Spinal cord (tissue), 10 donors: ENCODE data around the gene BICD1. TPM values are rescaled to one million over a fixed set of nuclear protein-coding genes. Genes with fewer than 3 reads are reported as not detected.
A peak's percentile ranks its signal among the peaks of the same experiment; 100 is the strongest.

Source experiments
- DNase-seq, 6 donors: peaks; one replicate each; pipeline versions ENCODE4 v3.0.0 to v3.0.0-alpha.2; 2013 to 2015; ENCODE audit warnings: low spot score in 6 of 6, low read depth in 4 of 6
- H3K27ac ChIP-seq: one replicate; pipeline ENCODE4 v1.5.1; 2013; ENCODE audit warnings: low read depth, low read length, control low read depth
- H3K27me3 ChIP-seq: one replicate; pipeline ENCODE4 v1.6.1; 2013; ENCODE audit warnings: low read length; ENCODE audit not compliant: control insufficient read depth, insufficient read depth
- H3K36me3 ChIP-seq: one replicate; pipeline ENCODE4 v1.6.1; 2013; ENCODE audit warnings: low read length; ENCODE audit not compliant: control insufficient read depth, insufficient read depth
- H3K4me1 ChIP-seq: one replicate; pipeline ENCODE4 v1.6.1; 2013; ENCODE audit warnings: low read length; ENCODE audit not compliant: control insufficient read depth, insufficient read depth
- H3K4me3 ChIP-seq: one replicate; pipeline ENCODE4 v1.5.1; 2013; ENCODE audit warnings: low read depth, low read length, control low read depth
- H3K9me3 ChIP-seq: one replicate; pipeline ENCODE4 v1.6.1; 2013; ENCODE audit warnings: low read length; ENCODE audit not compliant: control insufficient read depth, insufficient read depth
- WGBS: methylation state at CpG from one replicate; pipeline ENCODE4 v1.1.5; 2013; ENCODE audit warnings: missing lambda C conversion rate; ENCODE audit not compliant: insufficient coverage; 5-methylcytosine and 5-hydroxymethylcytosine counted together
- polyA plus RNA-seq, 2 donors: library from polyadenylated mRNA; unstranded; fragments of 120-200 nt; gene quantifications; one replicate each; pipeline ENCODE4 v1.2.1, GENCODE V29; 2013; ENCODE audit not compliant: insufficient read length in 2 of 2
- total RNA-seq, 2 donors: library from RNA; depleted of rRNA in 1 of 2; stranded (reverse); fragments of 120-200 nt in 1 of 2; fragments of >200 nt in 1 of 2; gene quantifications; one replicate each; pipeline versions ENCODE4 v1.2.3 to v1.2.4, GENCODE V29; 2013 to 2014
- donor health status: healthy.

The BICD1 gene
- total and polyA plus RNA-seq, 4 donors, result 19.5 to 51.0 (median 28.6) TPM

DNA sequence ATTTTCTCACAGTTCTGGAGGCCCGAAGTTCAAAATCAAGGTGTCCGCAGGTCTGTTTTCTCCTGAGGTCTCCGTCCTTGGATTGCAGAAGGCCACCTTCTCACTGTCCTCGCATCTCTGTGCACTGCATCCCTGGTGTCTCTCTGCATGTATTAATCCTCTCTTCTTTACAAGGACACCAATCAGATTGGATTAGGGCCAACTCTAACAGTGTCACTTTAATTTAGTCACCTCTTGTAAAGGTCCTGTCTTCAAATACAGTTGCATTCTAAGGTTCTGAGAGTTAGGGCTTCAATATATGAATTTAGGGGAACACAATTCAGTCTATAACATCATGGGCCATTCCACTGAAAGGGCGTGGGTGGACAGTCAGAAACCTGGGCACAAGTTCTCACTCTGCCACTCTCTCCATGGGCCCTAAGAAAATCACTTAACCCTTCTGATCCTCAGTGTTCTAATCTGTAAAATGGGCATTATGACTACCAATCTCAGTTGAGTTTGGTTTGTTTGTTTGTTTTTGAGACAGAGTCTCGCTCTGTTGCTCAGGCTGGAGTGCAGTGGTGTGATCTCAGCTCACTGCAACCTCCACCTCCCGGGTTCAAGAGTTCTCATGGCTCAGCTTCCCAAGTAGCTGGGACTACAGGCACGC, 251.1 kb downstream of the BICD1 start:
- H3K27ac ChIP-seq, result no peak overlapping the region
- H3K9me3 ChIP-seq, result no peaks in the 10 kb centered on the region
- H3K4me1 ChIP-seq, result no peaks in the 10 kb centered on the region
- no peak for DNase-seq
- no peaks in the 10 kb centered on the region for H3K27me3 ChIP-seq
- no peak overlapping the region for H3K4me3 ChIP-seq
- H3K36me3 ChIP-seq, result peaks cover 4% of the 10 kb centered on the region
- WGBS, result over 99% methylated on average over 6 of the region's 8 CpGs

- Histone ChIP-seq H3K27me3 (no peaks in the 10 kb centered on the region), H3K27ac (no peak overlapping the region), H3K4me1 (no peaks in the 10 kb centered on the region), H3K36me3 (peaks cover 4% of the 10 kb centered on the region), H3K9me3 (no peaks in the 10 kb centered on the region), H3K4me3 (no peak overlapping the region)
- 90% methylated on average over 3 of the region's 6 CpGs for WGBS
- DNase-seq, result no peak
Observed at GRCh38 chr12:32360956-32361355, 254.3 kb downstream of the BICD1 start.

DNA sequence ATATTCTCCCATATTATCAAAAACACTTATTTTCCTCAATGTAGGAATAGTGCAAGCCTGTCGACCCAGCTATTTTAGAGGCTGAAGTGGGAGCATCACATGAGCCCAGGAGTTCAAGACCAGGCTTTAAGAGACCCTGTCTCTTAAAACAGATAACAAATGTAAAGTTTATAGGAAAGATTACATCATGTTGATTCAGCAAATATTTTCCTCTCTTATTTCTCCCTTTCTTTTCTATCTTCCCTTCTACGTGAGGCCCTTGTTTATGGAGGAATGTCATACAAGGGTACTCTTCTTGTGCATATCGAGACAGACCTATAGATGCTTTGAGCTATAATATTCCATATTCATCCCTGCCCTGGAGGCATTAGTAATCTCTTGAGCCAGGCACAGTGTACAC, 256.2 kb downstream of the BICD1 start:
- H3K4me3 ChIP-seq, result no peak overlapping the region
- no peak overlapping the region for H3K27ac ChIP-seq
- no peaks in the 10 kb centered on the region for H3K9me3 ChIP-seq
- DNase-seq, result no peak
- H3K36me3 ChIP-seq, result no peaks in the 10 kb centered on the region
- H3K4me1 ChIP-seq, result no peaks in the 10 kb centered on the region
- 100% methylated on average over 1 of the region's 3 CpGs for WGBS
- no peaks in the 10 kb centered on the region for H3K27me3 ChIP-seq

DNA sequence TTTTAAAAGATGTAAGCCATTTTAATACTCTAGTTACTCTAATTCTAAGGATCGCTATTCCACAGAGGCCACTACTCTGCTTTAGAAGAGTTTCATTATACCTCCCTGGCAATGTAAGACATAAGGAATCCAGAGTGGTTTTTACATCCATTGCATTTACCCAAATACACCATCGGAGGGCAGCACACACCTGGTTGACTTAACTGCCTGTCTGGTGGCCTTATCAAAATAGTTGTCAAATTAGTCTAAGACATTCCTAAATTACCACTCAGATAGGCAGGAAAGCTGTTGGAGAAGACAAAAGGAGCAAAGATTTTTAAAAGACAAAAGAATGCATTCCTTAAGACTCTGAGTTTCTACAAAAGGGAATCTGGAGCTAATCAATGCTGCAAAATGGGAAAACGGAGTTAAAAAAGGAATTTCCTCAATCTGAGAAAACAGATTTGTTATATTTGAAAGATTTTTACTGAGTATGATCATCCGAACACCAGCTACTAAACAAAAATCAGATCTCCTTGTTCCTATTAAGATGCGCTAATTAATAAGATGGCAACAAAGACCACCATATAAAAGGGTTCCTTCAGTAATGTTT, 258.9 kb downstream of the BICD1 start:
- Histone ChIP-seq H3K9me3 (no peaks in the 10 kb centered on the region), H3K4me1 (no peaks in the 10 kb centered on the region), H3K27me3 (no peaks in the 10 kb centered on the region), H3K36me3 (peaks cover 4% of the 10 kb centered on the region), H3K4me3 (no peak overlapping the region), H3K27ac (no peak overlapping the region)
- peak; percentile 26 to 91 (median 60) for DNase-seq
- WGBS, result 14% methylated on average over 1 of the region's 5 CpGs

GRCh38 chr12:32366714-32367113, 260.1 kb downstream of the BICD1 start:
- H3K27ac ChIP-seq, result no peak overlapping the region
- no peaks in the 10 kb centered on the region for H3K9me3 ChIP-seq
- H3K4me3 ChIP-seq, result no peak overlapping the region
- no CpG with 5 or more reads among the region's 1 CpG for WGBS
- no peaks in the 10 kb centered on the region for H3K4me1 ChIP-seq
- no peaks in the 10 kb centered on the region for H3K27me3 ChIP-seq
- H3K36me3 ChIP-seq, result peaks cover 4% of the 10 kb centered on the region
- no peak for DNase-seq

GRCh38 chr12:32367381-32367780, 260.7 kb downstream of the BICD1 start:
- 69% methylated on average over 3 of the region's 4 CpGs for WGBS
- H3K27ac ChIP-seq, result no peak overlapping the region
- DNase-seq, result no peak
- no peaks in the 10 kb centered on the region for H3K4me1 ChIP-seq
- H3K36me3 ChIP-seq, result peaks cover 4% of the 10 kb centered on the region
- H3K27me3 ChIP-seq, result no peaks in the 10 kb centered on the region
- no peak overlapping the region for H3K4me3 ChIP-seq
- no peaks in the 10 kb centered on the region for H3K9me3 ChIP-seq

- H3K4me3 ChIP-seq, result no peak overlapping the region
- no peak for DNase-seq
- no peaks in the 10 kb centered on the region for H3K4me1 ChIP-seq
- H3K27ac ChIP-seq, result no peak overlapping the region
- H3K9me3 ChIP-seq, result no peaks in the 10 kb centered on the region
- peaks cover 4% of the 10 kb centered on the region for H3K36me3 ChIP-seq
- WGBS, result 74% methylated on average over 4 of the region's 4 CpGs
- H3K27me3 ChIP-seq, result no peaks in the 10 kb centered on the region
Observed at GRCh38 chr12:32369202-32369601, 262.6 kb downstream of the BICD1 start.

DNA sequence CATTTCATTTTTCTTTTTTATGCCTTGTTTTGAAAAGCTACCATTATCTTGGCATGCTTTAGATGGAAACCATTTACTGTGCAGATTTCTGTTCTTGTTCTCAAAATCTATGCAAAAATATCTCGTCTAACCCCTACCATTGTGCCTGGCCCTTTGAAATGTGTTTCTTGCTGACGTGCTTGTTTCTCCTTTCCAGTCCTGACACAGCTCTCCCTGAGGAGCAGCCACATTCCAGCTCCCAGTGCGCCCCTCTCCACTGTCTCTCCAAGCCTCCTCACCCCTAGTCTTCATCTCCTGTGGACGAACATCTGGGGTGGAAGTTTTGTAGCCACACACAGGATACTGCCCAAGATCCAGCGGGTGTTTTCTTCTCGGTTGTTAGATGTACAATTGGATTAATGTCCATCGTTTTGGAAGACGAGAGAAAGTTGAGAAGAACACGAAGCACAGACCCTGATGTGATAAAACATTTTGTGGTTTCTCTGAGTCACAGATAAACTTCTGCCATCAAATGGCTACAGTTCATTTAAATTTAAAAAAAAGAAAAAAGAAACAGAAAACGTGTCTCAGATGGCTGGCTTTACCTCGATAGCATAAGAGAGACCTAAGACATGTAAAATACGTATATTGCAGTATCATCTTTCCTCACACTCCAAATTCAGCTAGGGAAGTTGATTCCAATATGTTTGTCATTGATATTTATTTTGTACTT, 270.9 kb downstream of the BICD1 start:
- no peak for DNase-seq
- WGBS, result 65% methylated on average over 7 of the region's 12 CpGs
- Histone ChIP-seq H3K9me3 (no peaks in the 10 kb centered on the region), H3K27ac (no peak overlapping the region), H3K4me1 (no peaks in the 10 kb centered on the region), H3K4me3 (no peak overlapping the region), H3K27me3 (no peaks in the 10 kb centered on the region), H3K36me3 (no peaks in the 10 kb centered on the region)

DNA sequence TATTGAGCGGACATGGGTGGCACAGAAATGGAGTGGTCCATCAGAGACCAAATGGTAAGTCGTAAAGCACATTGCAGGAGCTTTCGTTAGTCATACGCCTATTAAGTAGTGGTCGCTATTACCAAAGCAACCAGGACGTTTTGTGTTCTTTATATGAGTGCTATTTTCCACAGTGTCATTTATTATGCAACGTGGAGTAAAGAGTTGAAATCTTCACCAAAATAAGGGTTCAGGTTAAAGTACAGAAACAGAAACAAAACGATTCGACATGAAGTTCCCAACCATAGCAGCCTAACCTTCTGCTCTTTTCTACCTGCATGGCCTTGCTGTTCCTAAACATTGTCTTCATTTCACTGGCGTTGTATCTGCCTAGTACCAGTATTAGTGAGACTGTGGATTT, 272.6 kb downstream of the BICD1 start:
- no peak overlapping the region for H3K4me3 ChIP-seq
- DNase-seq, result no peak
- no peaks in the 10 kb centered on the region for H3K27me3 ChIP-seq
- H3K27ac ChIP-seq, result no peak overlapping the region
- H3K9me3 ChIP-seq, result no peaks in the 10 kb centered on the region
- no peaks in the 10 kb centered on the region for H3K36me3 ChIP-seq
- H3K4me1 ChIP-seq, result no peaks in the 10 kb centered on the region
- WGBS, result 75% methylated on average over 7 of the region's 10 CpGs

- no peaks in the 10 kb centered on the region for H3K4me1 ChIP-seq
- DNase-seq, result no peak
- WGBS, result no CpG with 5 or more reads among the region's 8 CpGs
- no peaks in the 10 kb centered on the region for H3K9me3 ChIP-seq
- H3K27ac ChIP-seq, result no peak overlapping the region
- H3K36me3 ChIP-seq, result no peaks in the 10 kb centered on the region
- no peak overlapping the region for H3K4me3 ChIP-seq
- no peaks in the 10 kb centered on the region for H3K27me3 ChIP-seq
Observed at GRCh38 chr12:32379667-32380066, 273.0 kb downstream of the BICD1 start.
